ENCODE data around the gene ZNF358. TPM values are rescaled to one million over a fixed set of nuclear protein-coding genes. Genes with fewer than 3 reads are reported as not detected.
A peak's percentile ranks its signal among the peaks of the same experiment; 100 is the strongest.

Gene ZNF358
- total and polyA plus RNA-seq, 2 of the 13 experiments (the other 11 are each of a cell fraction or from before 2014, with no cell fraction given): 9.1 to 37.0 TPM

GRCh38 chr19:7535047-7535997, 19.4 kb downstream of the ZNF358 start, which contains the start of gene PNPLA6 (continued):
- TF ChIP-seq ZMYM4 (CRISPR knock-in tag; IDR thresholded peaks at IDR 0.05) (peak; percentile 5; the same call in 1 of the 2 replicates), POGK (CRISPR knock-in tag; conservative IDR thresholded peaks at IDR 0.05) (peak; percentile 87; the same call in 1 of the 2 replicates), SP4 (CRISPR knock-in tag; IDR thresholded peaks at IDR 0.05) (peak; percentile 84), SRSF1 (optimal IDR thresholded peaks at IDR 0.05; ENCODE audit: low read depth, low read length) (peak; percentile 63), DZIP1 (CRISPR knock-in tag; IDR thresholded peaks at IDR 0.05) (no peak), GTF3A (CRISPR knock-in tag; conservative IDR thresholded peaks at IDR 0.05) (no peak), ARNTL (CRISPR knock-in tag; IDR thresholded peaks at IDR 0.05) (peak; percentile 54; the same call in 1 of the 2 replicates), ATF3 (CRISPR knock-in tag; IDR thresholded peaks at IDR 0.05) (0 out of 2 replicates have a peak, but pooled peaks have one; percentile 37), ZC3H4 (CRISPR knock-in tag; IDR thresholded peaks at IDR 0.05; ENCODE audit: borderline replicate concordance) (no peak), BCL3 (CRISPR knock-in tag; IDR thresholded peaks at IDR 0.05) (no peak; the same call in none of the 2 replicates), ZNF747 (CRISPR knock-in tag; IDR thresholded peaks at IDR 0.05; ENCODE audit: borderline replicate concordance) (no peak), ZNF407 (CRISPR knock-in tag; IDR thresholded peaks at IDR 0.05; ENCODE audit: not compliant biosample characterization) (peak; percentile 83)

All from HepG2 (cell line).